GM23338 (cell line): ENCODE results near the gene ENOPH1. TPM values are rescaled to one million over a fixed set of nuclear protein-coding genes. Genes with fewer than 3 reads are reported as not detected.

Experiments
- ATAC-seq: fragments of 200-7000 bp; cut with Tn5 transposase; 3 replicates; pipeline ENCODE4 v1.9.1; 2020
- DNase-seq: peaks from one replicate; pipeline ENCODE4 v3.0.0-alpha.2; 2015; ENCODE audit warnings: low spot score
- H2AFZ ChIP-seq: fragments of 200-600 bp; sonication (generic); 2 replicates; pipeline ENCODE4 v1.8.0; 2016; ENCODE audit warnings: antibody characterized with exemption, mild to moderate bottlenecking, moderate library complexity
- H3F3A ChIP-seq: fragments of 200-600 bp; sonication (generic); replicated peaks from 2 replicates; pipeline ENCODE4 v1.8.0; 2017; ENCODE audit warnings: antibody characterized with exemption, mixed run types, low read depth
- H3K27ac ChIP-seq: fragments of 200-600 bp; sonication (generic); 2 replicates; pipeline ENCODE4 v1.6.1; 2016; ENCODE audit warnings: low read depth
- H3K27me3 ChIP-seq: fragments of 200-600 bp; sonication (generic); 2 replicates; pipeline ENCODE4 v1.8.0; 2016; ENCODE audit warnings: mild to moderate bottlenecking, mixed run types, moderate library complexity; ENCODE audit not compliant: insufficient read depth
- H3K36me3 ChIP-seq: fragments of 200-600 bp; sonication (generic); 2 replicates; pipeline ENCODE4 v1.8.0; 2016; ENCODE audit warnings: mild to moderate bottlenecking; ENCODE audit not compliant: insufficient read depth
- H3K4me1 ChIP-seq: fragments of 200-600 bp; sonication (generic); 2 replicates; pipeline ENCODE4 v1.8.0; 2016; ENCODE audit warnings: mild to moderate bottlenecking, moderate library complexity; ENCODE audit not compliant: insufficient read depth
- H3K4me2 ChIP-seq: fragments of 200-600 bp; sonication (generic); 2 replicates; pipeline ENCODE4 v1.7.1; 2017; ENCODE audit warnings: mixed run types
- H3K4me3 ChIP-seq: fragments of 200-600 bp; sonication (generic); 2 replicates; pipeline ENCODE4 v1.6.1; 2016; ENCODE audit warnings: mixed run types
- H3K79me2 ChIP-seq: fragments of 200-600 bp; sonication (generic); replicated peaks from 2 replicates; pipeline ENCODE4 v1.8.0; 2017; ENCODE audit warnings: mild to moderate bottlenecking; ENCODE audit not compliant: insufficient read depth
- H3K9me2 ChIP-seq: fragments of 200-600 bp; sonication (generic); 2 replicates; pipeline ENCODE4 v1.8.0; 2017; ENCODE audit not compliant: insufficient read depth
- H4K20me1 ChIP-seq: fragments of 200-600 bp; sonication (generic); replicated peaks from 2 replicates; pipeline ENCODE4 v1.8.0; 2017; ENCODE audit warnings: mild to moderate bottlenecking; ENCODE audit not compliant: insufficient read depth
- H3K27ac Mint-ChIP-seq: 2 replicates; pipeline ENCODE4 v1.8.0; 2020; ENCODE audit warnings: inconsistent platforms, mild to moderate bottlenecking, moderate library complexity, mixed read lengths
- H3K27me3 Mint-ChIP-seq: 3 replicates; pipeline ENCODE4 v1.8.0; 2022; ENCODE audit warnings: low read depth, mild to moderate bottlenecking, moderate library complexity, mixed read lengths, inconsistent platforms; ENCODE audit not compliant: insufficient read depth, poor library complexity
- H3K36me3 Mint-ChIP-seq: 3 replicates; pipeline ENCODE4 v1.8.0; 2021; ENCODE audit warnings: low read depth, mild to moderate bottlenecking, inconsistent platforms, moderate library complexity, mixed read lengths
- H3K4me1 Mint-ChIP-seq: 3 replicates; pipeline ENCODE4 v1.8.0; 2020; ENCODE audit warnings: mild to moderate bottlenecking, inconsistent platforms, mixed read lengths
- H3K4me3 Mint-ChIP-seq: 3 replicates; pipeline ENCODE4 v1.8.0; 2021; ENCODE audit warnings: moderate library complexity, mild to moderate bottlenecking, inconsistent platforms, mixed read lengths
- H3K9me3 Mint-ChIP-seq: 3 replicates; pipeline ENCODE4 v1.8.0; 2020; ENCODE audit warnings: moderate library complexity, mild to moderate bottlenecking, inconsistent platforms, mixed read lengths
- CREB1 ChIP-seq: fragments of 250-450 bp; sonication (Bioruptor Pico); IDR thresholded peaks from 2 replicates; pipeline ENCODE4 v1.5.0; 2020; ENCODE audit warnings: low read depth, mild to moderate bottlenecking, moderate library complexity
- EZH2 ChIP-seq: fragments of 200-600 bp; sonication (generic); IDR thresholded peaks from one replicate; pipeline ENCODE4 v1.8.0; 2017; ENCODE audit warnings: antibody characterized with exemption, mild to moderate bottlenecking, low read depth; ENCODE audit not compliant: unreplicated experiment
- EZH2phosphoT487 ChIP-seq: fragments of 200-600 bp; sonication (generic); IDR thresholded peaks from one replicate; pipeline ENCODE4 v1.8.1; 2018; ENCODE audit warnings: antibody characterized with exemption; ENCODE audit not compliant: unreplicated experiment
- JUNB ChIP-seq: IDR thresholded peaks from one replicate; pipeline ENCODE4 v1.6.1; 2016; ENCODE audit warnings: antibody characterized with exemption; ENCODE audit not compliant: unreplicated experiment
- NANOG ChIP-seq: IDR thresholded peaks from 2 replicates; pipeline ENCODE4 v1.6.1; 2016; ENCODE audit warnings: antibody characterized with exemption, borderline replicate concordance
- POLR2AphosphoS5 ChIP-seq: IDR thresholded peaks from 2 replicates; pipeline ENCODE4 v1.6.1; 2016; ENCODE audit warnings: antibody characterized with exemption, low read depth
- STAT1 ChIP-seq: IDR thresholded peaks from one replicate; pipeline ENCODE4 v1.6.1; 2016; ENCODE audit warnings: antibody characterized with exemption; ENCODE audit not compliant: unreplicated experiment
- ZNF114 ChIP-seq: fragments of 250-450 bp; sonication (Bioruptor Pico); IDR thresholded peaks from 2 replicates; pipeline ENCODE4 v1.5.0; 2020; ENCODE audit warnings: mild to moderate bottlenecking, moderate library complexity
- ZNF331 ChIP-seq: fragments of 250-450 bp; sonication (Bioruptor Pico); IDR thresholded peaks from 2 replicates; pipeline ENCODE4 v1.5.0; 2020; ENCODE audit warnings: low read depth, mild to moderate bottlenecking, moderate library complexity
- polyA plus RNA-seq: library from polyadenylated mRNA; unstranded; fragments of >200 nt; fragmentation: Nextera tagmentation; extraction: Ambion mirVana; gene quantifications from 2 replicates; pipeline ENCODE4 v1.2.1, GENCODE V29; 2016
- total RNA-seq: library from RNA; depleted of rRNA; stranded (reverse); fragments of >200 nt; shearing (Covaris generic); gene quantifications from 2 replicates; pipeline ENCODE4 v1.2.3, GENCODE V29; 2014
- TF ChIP-seq, protein P1 (sequence below): IDR thresholded peaks from 2 replicates; pipeline ENCODE4 v1.6.1; 2016; ENCODE audit warnings: antibody characterized with exemption
- TF ChIP-seq, protein P2 (sequence below): IDR thresholded peaks from one replicate; pipeline ENCODE4 v1.6.1; 2018; ENCODE audit warnings: antibody characterized with exemption; ENCODE audit not compliant: unreplicated experiment

Gene ENOPH1
- total and polyA plus RNA-seq, 2 experiments from 2014 or later = 105 to 146 TPM

DNA sequence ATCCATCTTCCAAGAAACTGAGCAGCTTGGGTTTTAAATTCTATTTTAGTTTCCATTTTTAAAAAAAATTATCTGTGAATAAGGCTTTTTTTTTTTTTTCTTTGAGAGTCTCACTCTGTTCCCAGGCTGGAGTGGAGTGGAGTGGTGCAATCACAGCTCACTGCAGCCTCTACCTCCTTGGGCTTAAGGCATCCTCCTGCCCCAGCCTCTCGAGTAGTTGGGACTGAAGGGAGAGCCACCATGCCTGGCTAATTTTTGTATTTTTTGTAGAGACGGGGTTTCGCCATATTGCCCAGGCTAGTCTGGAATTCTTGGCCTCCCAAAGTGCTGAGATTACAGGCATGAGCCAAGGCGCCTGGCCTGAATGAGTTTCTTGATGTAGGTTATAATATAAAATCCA is 1.4 kb downstream of the ENOPH1 start:
- peaks cover 74% of the 10 kb centered on the region for H4K20me1 ChIP-seq
- no peaks in the 10 kb centered on the region for H3K27me3 ChIP-seq
- H3K4me3 ChIP-seq = peak overlapping the region; percentile 99
- H3K79me2 ChIP-seq = peaks cover 89% of the 10 kb centered on the region
- peak overlapping the region; percentile 84 for H3K4me2 ChIP-seq
- peaks cover 67% of the 10 kb centered on the region for H3K36me3 Mint-ChIP-seq
- peaks cover 33% of the 10 kb centered on the region for H3K36me3 ChIP-seq
- H3K9me3 Mint-ChIP-seq = peaks cover 5% of the 10 kb centered on the region; the same call in 2 of the 3 replicates
- peaks cover 32% of the 10 kb centered on the region for H3K4me1 ChIP-seq
- H3K27ac Mint-ChIP-seq = no peak overlapping the region
- DNase-seq (no peak), ATAC-seq (no peak)
- H2AFZ ChIP-seq = no peak overlapping the region
- H3K27ac ChIP-seq = no peak overlapping the region
- H3F3A ChIP-seq = peaks cover 19% of the 10 kb centered on the region
- peak overlapping the region; percentile 100 for H3K4me3 Mint-ChIP-seq
- peaks cover 22% of the 10 kb centered on the region for H3K27me3 Mint-ChIP-seq
- no peaks in the 10 kb centered on the region for H3K9me2 ChIP-seq
- peaks cover 22% of the 10 kb centered on the region for H3K4me1 Mint-ChIP-seq
- TF ChIP-seq STAT1 (no peak), CREB1 (CRISPR knock-in tag) (no peak), ZNF114 (CRISPR knock-in tag) (no peak), JUNB (no peak), ZNF331 (no peak), POLR2AphosphoS5 (no peak), EZH2 (no peak)
- TF ChIP-seq, protein P1, sequence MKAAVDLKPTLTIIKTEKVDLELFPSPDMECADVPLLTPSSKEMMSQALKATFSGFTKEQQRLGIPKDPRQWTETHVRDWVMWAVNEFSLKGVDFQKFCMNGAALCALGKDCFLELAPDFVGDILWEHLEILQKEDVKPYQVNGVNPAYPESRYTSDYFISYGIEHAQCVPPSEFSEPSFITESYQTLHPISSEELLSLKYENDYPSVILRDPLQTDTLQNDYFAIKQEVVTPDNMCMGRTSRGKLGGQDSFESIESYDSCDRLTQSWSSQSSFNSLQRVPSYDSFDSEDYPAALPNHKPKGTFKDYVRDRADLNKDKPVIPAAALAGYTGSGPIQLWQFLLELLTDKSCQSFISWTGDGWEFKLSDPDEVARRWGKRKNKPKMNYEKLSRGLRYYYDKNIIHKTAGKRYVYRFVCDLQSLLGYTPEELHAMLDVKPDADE = no peak
- TF ChIP-seq, protein P2, sequence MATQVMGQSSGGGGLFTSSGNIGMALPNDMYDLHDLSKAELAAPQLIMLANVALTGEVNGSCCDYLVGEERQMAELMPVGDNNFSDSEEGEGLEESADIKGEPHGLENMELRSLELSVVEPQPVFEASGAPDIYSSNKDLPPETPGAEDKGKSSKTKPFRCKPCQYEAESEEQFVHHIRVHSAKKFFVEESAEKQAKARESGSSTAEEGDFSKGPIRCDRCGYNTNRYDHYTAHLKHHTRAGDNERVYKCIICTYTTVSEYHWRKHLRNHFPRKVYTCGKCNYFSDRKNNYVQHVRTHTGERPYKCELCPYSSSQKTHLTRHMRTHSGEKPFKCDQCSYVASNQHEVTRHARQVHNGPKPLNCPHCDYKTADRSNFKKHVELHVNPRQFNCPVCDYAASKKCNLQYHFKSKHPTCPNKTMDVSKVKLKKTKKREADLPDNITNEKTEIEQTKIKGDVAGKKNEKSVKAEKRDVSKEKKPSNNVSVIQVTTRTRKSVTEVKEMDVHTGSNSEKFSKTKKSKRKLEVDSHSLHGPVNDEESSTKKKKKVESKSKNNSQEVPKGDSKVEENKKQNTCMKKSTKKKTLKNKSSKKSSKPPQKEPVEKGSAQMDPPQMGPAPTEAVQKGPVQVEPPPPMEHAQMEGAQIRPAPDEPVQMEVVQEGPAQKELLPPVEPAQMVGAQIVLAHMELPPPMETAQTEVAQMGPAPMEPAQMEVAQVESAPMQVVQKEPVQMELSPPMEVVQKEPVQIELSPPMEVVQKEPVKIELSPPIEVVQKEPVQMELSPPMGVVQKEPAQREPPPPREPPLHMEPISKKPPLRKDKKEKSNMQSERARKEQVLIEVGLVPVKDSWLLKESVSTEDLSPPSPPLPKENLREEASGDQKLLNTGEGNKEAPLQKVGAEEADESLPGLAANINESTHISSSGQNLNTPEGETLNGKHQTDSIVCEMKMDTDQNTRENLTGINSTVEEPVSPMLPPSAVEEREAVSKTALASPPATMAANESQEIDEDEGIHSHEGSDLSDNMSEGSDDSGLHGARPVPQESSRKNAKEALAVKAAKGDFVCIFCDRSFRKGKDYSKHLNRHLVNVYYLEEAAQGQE = no peak

DNA sequence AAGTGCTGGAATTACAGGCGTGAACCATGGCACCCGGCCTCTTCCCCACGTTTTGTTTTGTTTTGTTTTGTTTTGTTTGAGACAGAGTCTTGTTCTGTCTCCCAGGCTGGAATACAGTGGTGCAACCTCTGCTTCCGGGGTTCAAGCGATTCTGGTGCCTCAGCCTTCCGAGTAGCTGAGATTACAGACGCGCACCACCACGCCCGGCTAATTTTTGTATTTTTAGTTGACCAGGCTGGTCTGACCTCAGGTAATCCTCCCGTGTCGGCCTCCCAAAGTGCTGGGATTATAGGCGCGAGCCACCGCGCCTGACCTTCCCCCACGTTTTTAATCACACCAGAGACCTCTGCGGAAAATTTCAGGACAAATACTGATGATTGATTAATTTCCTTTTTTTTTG is 2.2 kb downstream of the ENOPH1 start:
- H3K79me2 ChIP-seq = peaks cover 89% of the 10 kb centered on the region
- no peak overlapping the region for H2AFZ ChIP-seq
- H3K27me3 Mint-ChIP-seq = peaks cover 19% of the 10 kb centered on the region
- peak overlapping the region; percentile 99 for H3K4me3 ChIP-seq
- peaks cover 25% of the 10 kb centered on the region for H3K36me3 ChIP-seq
- DNase-seq (no peak), ATAC-seq (no peak)
- peaks cover 13% of the 10 kb centered on the region for H3F3A ChIP-seq
- peak overlapping the region; percentile 56; the same call in 1 of the 2 replicates for H3K27ac Mint-ChIP-seq
- H3K36me3 Mint-ChIP-seq = peaks cover 63% of the 10 kb centered on the region
- peak overlapping the region; percentile 84 for H3K4me2 ChIP-seq
- H3K9me3 Mint-ChIP-seq = peaks cover 5% of the 10 kb centered on the region; the same call in 2 of the 3 replicates
- peaks cover 26% of the 10 kb centered on the region for H3K4me1 ChIP-seq
- no peaks in the 10 kb centered on the region for H3K9me2 ChIP-seq
- TF ChIP-seq EZH2phosphoT487 = no peak
- TF ChIP-seq POLR2AphosphoS5 = no peak
- no peak for TF ChIP-seq NANOG
- no peak for TF ChIP-seq STAT1
- H4K20me1 ChIP-seq = peaks cover 74% of the 10 kb centered on the region
- no peaks in the 10 kb centered on the region for H3K27me3 ChIP-seq
- H3K4me1 Mint-ChIP-seq = peaks cover 22% of the 10 kb centered on the region
- no peak overlapping the region for H3K27ac ChIP-seq
- H3K4me3 Mint-ChIP-seq = peak overlapping the region; percentile 100
